GM12878 (cell line): ENCODE data around the gene SFTPB. TPM values are rescaled to one million over a fixed set of nuclear protein-coding genes. Genes with fewer than 3 reads are reported as not detected.

Source experiments
- ATAC-seq: fragments of 200-7000 bp; cut with Tn5 transposase; 3 replicates; pipeline ENCODE4 v1.9.1; 2020; ENCODE audit warnings: mild to moderate bottlenecking, moderate library complexity
- BruUV-seq: library from RNA; stranded (reverse); fragments of 400-500 nt; replicated peaks from 2 replicates; lab custom pipeline; 2021; lab: Mats Ljungman, UMichigan
- CTCF ChIA-PET: fragments of 300-600 bp; sonication (Branson Sonifier 250); formaldehyde crosslinking; extraction: SDS; loops from one replicate; lab custom pipeline; 2021; ENCODE audit warnings: inconsistent platforms; lab: Yijun Ruan, JAX
- POLR2A ChIA-PET: fragments of 350-600 bp; formaldehyde crosslinking; extraction: SDS; loops from one replicate; lab custom pipeline; 2021; ENCODE audit warnings: inconsistent platforms; lab: Charles Lee
- RAD21 ChIA-PET: fragments of 300-600 bp; sonication (Branson Sonifier 250); formaldehyde crosslinking; loops from one replicate; lab custom pipeline; 2023; ENCODE audit warnings: antibody characterized with exemption; ENCODE audit not compliant: unreplicated experiment; lab: Charles Lee
- SMC1A ChIA-PET: fragments of 300-600 bp; sonication (Branson Sonifier 250); formaldehyde crosslinking; loops from one replicate; lab custom pipeline; 2023; ENCODE audit not compliant: unreplicated experiment, uncharacterized antibody; lab: Charles Lee
- DNase-seq: peaks from one replicate; pipeline ENCODE4 v3.0.0-alpha.2; 2011; ENCODE audit warnings: low read depth, low spot score
- FAIRE-seq: peaks from 3 replicates; lab custom pipeline; 2011; peaks lifted over from hg19 to GRCh38; lab: Jason Lieb, UNC
- H2AFZ ChIP-seq: 2 replicates; pipeline ENCODE4 v1.6.0; 2011; ENCODE audit warnings: low read depth, low read length, control low read depth; ENCODE audit not compliant: control insufficient read depth
- H3K27ac ChIP-seq: 2 replicates; pipeline ENCODE4 v1.5.1; 2011; ENCODE audit warnings: control low read depth; ENCODE audit not compliant: control insufficient read depth, insufficient read depth
- H3K27me3 ChIP-seq, 2 experiments: replicated peaks in 1 of 2; 2 replicates each; pipeline versions ENCODE4 v1.6.0 to v1.6.1; 2011; ENCODE audit warnings: low read length in 1 of 2; ENCODE audit not compliant: control insufficient read depth in 2 of 2, insufficient read depth in 2 of 2
- H3K36me3 ChIP-seq, 2 experiments: 2 replicates each; pipeline ENCODE4 v1.5.1; 2011; ENCODE audit warnings: low read length in 1 of 2; ENCODE audit not compliant: control insufficient read depth in 2 of 2, insufficient read depth in 2 of 2
- H3K4me1 ChIP-seq: 2 replicates; pipeline ENCODE4 v1.6.1; 2011; ENCODE audit warnings: mild to moderate bottlenecking, low read length, moderate library complexity, mixed read lengths; ENCODE audit not compliant: control insufficient read depth, insufficient read depth
- H3K4me2 ChIP-seq: 2 replicates; pipeline ENCODE4 v1.6.0; 2011; ENCODE audit warnings: control low read depth; ENCODE audit not compliant: control insufficient read depth, insufficient read depth
- H3K4me3 ChIP-seq: fragments of 200-600 bp; sonication (generic); 2 replicates; pipeline ENCODE4 v1.5.1; 2016
- H3K79me2 ChIP-seq: 2 replicates; pipeline ENCODE4 v1.6.0; 2011; ENCODE audit warnings: low read length; ENCODE audit not compliant: control insufficient read depth, insufficient read depth
- H3K9ac ChIP-seq: 2 replicates; pipeline ENCODE4 v1.8.0; 2011; ENCODE audit warnings: low read length, control low read depth, mixed read lengths; ENCODE audit not compliant: control insufficient read depth, insufficient read depth
- H3K9me3 ChIP-seq: replicated peaks from 3 replicates; pipeline ENCODE4 v1.5.1; 2011; ENCODE audit warnings: mild to moderate bottlenecking, low read length; ENCODE audit not compliant: control insufficient read depth, insufficient read depth
- H4K20me1 ChIP-seq: 2 replicates; pipeline ENCODE4 v1.6.0; 2011; ENCODE audit not compliant: control insufficient read depth, insufficient read depth
- BACH1 ChIP-seq: fragments of 450-650 bp; IDR thresholded peaks from 2 replicates; pipeline ENCODE4 v1.6.1; 2017; ENCODE audit warnings: mild to moderate bottlenecking, borderline replicate concordance
- ETV6 ChIP-seq, 2 experiments: fragments of 450-650 bp in 1 of 2; IDR thresholded peaks in 1 of 2; conservative IDR thresholded peaks in 1 of 2; 2 replicates each; pipeline ENCODE4 v1.6.1; 2014; ENCODE audit warnings: antibody characterized with exemption in 1 of 2, borderline replicate concordance in 1 of 2, low read depth in 1 of 2, mild to moderate bottlenecking in 1 of 2, moderate library complexity in 1 of 2
- HDGF ChIP-seq: fragments of 450-650 bp; IDR thresholded peaks from 2 replicates; pipeline ENCODE4 v1.6.1; 2016; ENCODE audit warnings: antibody characterized with exemption
- ZNF24 ChIP-seq: fragments of 450-650 bp; IDR thresholded peaks from 2 replicates; pipeline ENCODE4 v1.6.1; 2017; ENCODE audit warnings: antibody characterized with exemption, mild to moderate bottlenecking
- ZNF687 ChIP-seq: fragments of 450-650 bp; IDR thresholded peaks from 2 replicates; pipeline ENCODE4 v1.6.1; 2017; ENCODE audit warnings: mild to moderate bottlenecking, moderate library complexity
- WGBS: methylation state at CpG from one replicate; pipeline ENCODE4 v1.1.6; 2016; ENCODE audit warnings: low lambda C conversion rate; ENCODE audit not compliant: insufficient replicate concordance, insufficient coverage; ENCODE audit errors: missing lambda C conversion rate; 5-methylcytosine and 5-hydroxymethylcytosine counted together
- in situ Hi-C: fragments of 300-500 bp; cut with MboI; formaldehyde crosslinking; loops from 9 replicates; pipeline ENCODE4 v1.14.3; 2018; ENCODE audit warnings: mixed read lengths
- intact Hi-C: fragments of 100-400 bp; cut with micrococcal nuclease; formaldehyde crosslinking; loops from one replicate; pipeline ENCODE4 v1.14.2; 2022; ENCODE audit not compliant: unreplicated experiment
- polyA plus RNA-seq, 11 experiments: library from polyadenylated mRNA; depleted of rRNA in 4 of 11; unstranded in 6 of 11; stranded (reverse) in 5 of 11; fragments of >200 nt; fragmentation: Nextera tagmentation in 4 of 11; fragmentation: Illumina TruSeq in 1 of 11; extraction: Ambion mirVana in 4 of 11; extraction: Trizol in 1 of 11; gene quantifications; 1 replicate in 1 of 11; 2 replicates in 10 of 11; pipeline versions ENCODE4 v1.2.1 to v1.2.3, GENCODE V29; 2011 to 2016; ENCODE audit warnings: inconsistent platforms in 2 of 11, missing spikeins in 2 of 11, low read depth in 1 of 11
- total RNA-seq, 4 experiments: library from RNA; depleted of rRNA in 3 of 4; stranded (reverse); fragments of >200 nt in 3 of 4; fragmentation: Illumina TruSeq in 1 of 4; extraction: Trizol in 1 of 4; gene quantifications; 2 replicates each; pipeline versions ENCODE4 v1.2.1 to v1.2.3, GENCODE V29; 2013 to 2021

Gene SFTPB
- total and polyA plus RNA-seq, 10 of the 15 experiments (the other 5 are each of a cell fraction or from before 2014, with no cell fraction given), result 0.02 to 5.3 TPM; not detected in 8

GRCh38 chr2:85706063-85706462, 38.1 kb upstream of the SFTPB start:
- Histone ChIP-seq H3K9ac (no peak overlapping the region), H3K27me3 (no peaks in the 10 kb centered on the region), H3K4me2 (no peak overlapping the region), H4K20me1 (no peaks in the 10 kb centered on the region), H3K36me3 (no peaks in the 10 kb centered on the region), H3K9me3 (no peaks in the 10 kb centered on the region), H3K79me2 (no peaks in the 10 kb centered on the region), H3K4me1 (peaks cover 21% of the 10 kb centered on the region), H3K27ac (no peak overlapping the region), H2AFZ (no peak overlapping the region), H3K4me3 (no peak overlapping the region)
- DNase-seq, result no peak
- TF ChIP-seq ZNF24 (no peak), ZNF687 (no peak), HDGF (no peak), BACH1 (no peak), ETV6 (conservative IDR thresholded peaks at IDR 0.05 in 1 of 2, IDR thresholded peaks at IDR 0.05 in 1 of 2; ENCODE audit: borderline replicate concordance in 1 of 2, low read depth in 1 of 2) (no peak)
- CTCF ChIA-PET, result interaction anchor here (0.8 to 10.2 kb wide), 19 partner anchors 9 to 373 kb away, joined by 3 to 194 read pairs (median 7); partner anchors contain the start of gene SFTPB
- in situ Hi-C loops, result loop anchor here (5.0 kb wide), 1 partner anchor 69 kb away; no protein-coding TSS in a partner anchor
- BruUV-seq, result no TSS peak
- FAIRE-seq, result no peak
- intact Hi-C loops, result loop anchor here (2.0 to 5.0 kb wide), 2 partner anchors 69 to 284 kb away; no protein-coding TSS in a partner anchor
- 93% methylated on average over 5 of the region's 6 CpGs for WGBS
- ATAC-seq, result no peak
- RAD21 ChIA-PET, result interaction anchor here (0.7 to 6.5 kb wide), 9 partner anchors 14 to 287 kb away, joined by 3 to 94 read pairs (median 6); no protein-coding TSS in a partner anchor
- POLR2A ChIA-PET, result interaction anchor here (1.0 to 1.7 kb wide), 3 partner anchors 19 to 287 kb away, joined by 3 to 4 read pairs (median 4); partner anchors contain the start of gene SH2D6
- SMC1A ChIA-PET, result interaction anchor here (0.9 to 9.8 kb wide), 9 partner anchors 9 to 109 kb away, joined by 3 to 75 read pairs (median 13); partner anchors contain the start of gene GNLY
